Osteocyte (in vitro differentiated cells): Measurements from ENCODE around the gene SPRR4. TPM values are rescaled to one million over a fixed set of nuclear protein-coding genes. Genes with fewer than 3 reads are reported as not detected.
A peak's percentile ranks its signal among the peaks of the same experiment; 100 is the strongest.

Experiments used
- DNase-seq: peaks from one replicate; pipeline ENCODE4 v3.0.0; 2021; ENCODE audit warnings: mixed read lengths; ENCODE audit not compliant: unreplicated experiment; ENCODE audit errors: extremely low spot score
- H3K27ac Mint-ChIP-seq: one replicate; pipeline ENCODE4 v1.8.0; 2021; ENCODE audit warnings: mild to moderate bottlenecking, mixed read lengths; ENCODE audit not compliant: unreplicated experiment
- H3K27me3 Mint-ChIP-seq: one replicate; pipeline ENCODE4 v1.8.0; 2021; ENCODE audit warnings: mixed read lengths; ENCODE audit not compliant: unreplicated experiment
- H3K36me3 Mint-ChIP-seq: one replicate; pipeline ENCODE4 v1.8.0; 2021; ENCODE audit warnings: mixed read lengths; ENCODE audit not compliant: unreplicated experiment
- H3K4me1 Mint-ChIP-seq: one replicate; pipeline ENCODE4 v1.8.0; 2021; ENCODE audit warnings: mixed read lengths; ENCODE audit not compliant: unreplicated experiment
- H3K4me3 Mint-ChIP-seq: one replicate; pipeline ENCODE4 v1.8.0; 2021; ENCODE audit warnings: mild to moderate bottlenecking, moderate library complexity, mixed read lengths; ENCODE audit not compliant: unreplicated experiment
- H3K9me3 Mint-ChIP-seq: one replicate; pipeline ENCODE4 v1.8.0; 2021; ENCODE audit warnings: mixed read lengths; ENCODE audit not compliant: unreplicated experiment
- total RNA-seq: library from RNA; stranded (reverse); gene quantifications from 2 replicates; pipeline ENCODE4 v1.2.1, GENCODE V29; 2021
- TF ChIP-seq, protein P1 (sequence below): fragments of 200-600 bp; sonication (generic); IDR thresholded peaks from 2 replicates; pipeline ENCODE4 v1.5.0; 2021; ENCODE audit warnings: antibody characterized with exemption, mild to moderate bottlenecking, moderate library complexity

SPRR4 gene
- total RNA-seq, 1 donor from 2014 or later: not detected

DNA sequence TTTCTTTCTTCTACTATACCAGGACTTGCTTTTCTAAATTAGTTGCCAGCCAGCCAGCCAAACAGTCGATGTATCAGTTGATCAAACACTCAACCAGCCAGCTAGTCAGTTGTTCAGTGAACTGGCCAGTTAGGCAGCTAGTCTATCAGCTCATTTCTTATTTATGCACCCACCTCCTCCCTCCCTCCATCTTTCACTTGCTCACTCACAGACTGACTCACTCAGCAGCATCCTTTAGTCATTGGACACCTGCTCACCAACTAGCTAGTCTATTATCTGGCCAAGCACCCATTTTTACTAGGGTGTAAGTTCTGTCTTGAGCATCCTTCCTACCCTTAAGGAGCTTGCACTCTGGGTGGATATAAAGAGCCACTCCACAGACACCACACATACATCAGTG, 5.9 kb upstream of the SPRR4 start:
- no peaks in the 10 kb centered on the region for H3K9me3 Mint-ChIP-seq
- H3K4me1 Mint-ChIP-seq: no peaks in the 10 kb centered on the region
- DNase-seq: peak; percentile 17
- no peaks in the 10 kb centered on the region for H3K27me3 Mint-ChIP-seq
- H3K27ac Mint-ChIP-seq: no peak overlapping the region
- TF ChIP-seq, protein P1, sequence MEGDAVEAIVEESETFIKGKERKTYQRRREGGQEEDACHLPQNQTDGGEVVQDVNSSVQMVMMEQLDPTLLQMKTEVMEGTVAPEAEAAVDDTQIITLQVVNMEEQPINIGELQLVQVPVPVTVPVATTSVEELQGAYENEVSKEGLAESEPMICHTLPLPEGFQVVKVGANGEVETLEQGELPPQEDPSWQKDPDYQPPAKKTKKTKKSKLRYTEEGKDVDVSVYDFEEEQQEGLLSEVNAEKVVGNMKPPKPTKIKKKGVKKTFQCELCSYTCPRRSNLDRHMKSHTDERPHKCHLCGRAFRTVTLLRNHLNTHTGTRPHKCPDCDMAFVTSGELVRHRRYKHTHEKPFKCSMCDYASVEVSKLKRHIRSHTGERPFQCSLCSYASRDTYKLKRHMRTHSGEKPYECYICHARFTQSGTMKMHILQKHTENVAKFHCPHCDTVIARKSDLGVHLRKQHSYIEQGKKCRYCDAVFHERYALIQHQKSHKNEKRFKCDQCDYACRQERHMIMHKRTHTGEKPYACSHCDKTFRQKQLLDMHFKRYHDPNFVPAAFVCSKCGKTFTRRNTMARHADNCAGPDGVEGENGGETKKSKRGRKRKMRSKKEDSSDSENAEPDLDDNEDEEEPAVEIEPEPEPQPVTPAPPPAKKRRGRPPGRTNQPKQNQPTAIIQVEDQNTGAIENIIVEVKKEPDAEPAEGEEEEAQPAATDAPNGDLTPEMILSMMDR: no peak
- no peaks in the 10 kb centered on the region for H3K36me3 Mint-ChIP-seq
- H3K4me3 Mint-ChIP-seq: no peak overlapping the region

DNA sequence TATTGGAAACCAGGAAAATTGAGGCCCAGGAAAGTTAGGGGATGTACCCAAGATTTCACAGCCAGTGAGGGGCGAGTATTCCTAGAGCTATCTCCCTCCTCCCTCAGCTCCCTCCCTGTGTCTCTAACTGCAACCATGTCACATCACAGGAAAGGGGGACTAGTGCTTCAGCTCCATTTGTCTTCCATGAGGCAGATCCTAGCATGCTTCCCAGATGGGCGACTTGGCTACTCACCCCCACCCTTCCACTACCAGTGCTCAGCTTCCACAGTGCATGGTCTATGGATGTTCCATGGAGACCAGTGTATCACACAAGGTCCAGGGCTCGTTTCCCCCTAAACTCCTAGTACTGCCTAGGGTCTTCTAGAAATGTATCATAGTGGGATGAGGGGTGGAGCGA, 4.6 kb upstream of the SPRR4 start:
- Mint-ChIP-seq H3K27me3 (no peaks in the 10 kb centered on the region), H3K4me3 (no peak overlapping the region), H3K27ac (no peak overlapping the region), H3K36me3 (no peaks in the 10 kb centered on the region), H3K4me1 (no peaks in the 10 kb centered on the region), H3K9me3 (no peaks in the 10 kb centered on the region)
- TF ChIP-seq, protein P1: no peak
- DNase-seq: peak; percentile 49

DNA sequence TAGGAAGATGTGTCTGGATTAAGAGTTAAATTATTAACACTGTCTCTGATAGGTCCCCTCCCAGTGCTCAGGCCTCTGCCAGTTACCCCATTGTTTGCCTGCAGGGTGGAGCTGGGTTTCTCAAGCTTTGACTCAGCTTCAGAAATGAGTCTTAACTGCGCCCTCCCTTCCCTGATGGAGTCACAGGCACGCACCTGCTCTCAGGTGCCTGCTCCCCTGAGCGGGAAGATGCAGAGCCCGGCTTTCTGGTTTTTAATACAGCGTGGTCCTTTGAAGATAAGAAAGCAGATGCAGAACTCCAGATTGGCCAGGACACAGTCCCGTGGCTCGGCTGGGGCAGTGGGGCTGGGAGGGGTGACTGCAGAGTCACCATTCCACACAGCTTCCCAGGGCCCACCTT, 3.2 kb upstream of the SPRR4 start:
- peak; percentile 74 for DNase-seq
- Mint-ChIP-seq H3K4me3 (no peak overlapping the region), H3K36me3 (no peaks in the 10 kb centered on the region), H3K27ac (no peak overlapping the region), H3K27me3 (no peaks in the 10 kb centered on the region), H3K4me1 (no peaks in the 10 kb centered on the region), H3K9me3 (no peaks in the 10 kb centered on the region)
- TF ChIP-seq, protein P1: no peak

DNA sequence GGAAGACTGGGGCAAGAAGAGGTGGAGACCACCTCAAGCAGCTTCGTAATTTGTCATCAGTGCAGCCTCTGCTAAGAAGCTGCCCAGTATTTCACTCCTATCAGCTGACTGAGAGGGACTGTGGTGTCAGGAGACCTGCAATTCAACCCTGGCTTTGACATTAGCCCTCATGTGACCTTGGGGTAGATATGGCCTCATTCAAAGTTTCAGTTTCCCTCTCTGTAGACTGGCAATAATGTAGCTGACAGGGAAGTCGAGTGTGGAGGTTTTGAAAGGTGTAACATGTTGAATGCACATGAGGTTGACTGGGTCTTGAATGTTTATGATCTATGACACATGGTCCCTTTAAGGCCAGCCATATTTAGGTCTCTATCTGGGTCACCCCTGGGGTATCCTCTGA, 2.2 kb upstream of the SPRR4 start:
- Mint-ChIP-seq H3K4me3 (no peak overlapping the region), H3K9me3 (no peaks in the 10 kb centered on the region), H3K27ac (no peak overlapping the region), H3K4me1 (no peaks in the 10 kb centered on the region), H3K27me3 (no peaks in the 10 kb centered on the region), H3K36me3 (no peaks in the 10 kb centered on the region)
- TF ChIP-seq, protein P1: no peak
- peak; percentile 11 for DNase-seq

DNA sequence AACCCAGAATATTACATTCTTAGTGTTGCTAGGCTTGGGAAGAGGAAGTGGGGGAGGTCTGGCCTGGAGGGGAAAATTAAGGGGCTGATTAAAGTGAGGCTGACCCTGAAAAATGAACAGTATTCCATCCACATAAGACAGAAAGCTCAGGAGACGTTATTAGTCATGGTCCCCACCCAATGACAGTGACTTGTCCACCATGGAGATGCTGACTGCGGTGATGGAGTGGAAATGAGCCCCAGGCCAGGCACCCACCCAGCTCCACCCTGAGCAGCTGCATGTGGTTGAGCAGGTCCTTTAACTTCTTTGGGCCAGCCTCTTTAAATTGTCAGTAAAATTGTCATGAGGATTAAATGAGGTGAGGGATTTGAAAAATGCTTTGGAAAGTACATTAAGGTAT, 1.4 kb upstream of the SPRR4 start:
- Mint-ChIP-seq H3K36me3 (no peaks in the 10 kb centered on the region), H3K27ac (no peak overlapping the region), H3K27me3 (no peaks in the 10 kb centered on the region), H3K4me1 (no peaks in the 10 kb centered on the region), H3K4me3 (no peak overlapping the region), H3K9me3 (no peaks in the 10 kb centered on the region)
- DNase-seq: peak; percentile 54
- TF ChIP-seq, protein P1: no peak
